ENCODE measurements around the gene FCRL2.

The FCRL2 gene

GRCh38 chr1:157776971-157777391, at the start of gene FCRL2:
FCRL2 (minus strand) TSS chr1:157777132; CDS start chr1:157777073, 59 bp downstream.
- DNase-seq = no peak

GRCh38 chr1:157820299-157820698, 43.4 kb upstream of the FCRL2 start:
- no peak for DNase-seq

- no peak for DNase-seq
These were observed 43.0 kb upstream of the FCRL2 start, which contains the start of gene FCRL1 for GRCh38 chr1:157819896-157820295. FCRL1 (minus strand) TSS chr1:157820120; CDS start chr1:157820037, 83 bp downstream.

GRCh38 chr1:157819215-157819614, 42.3 kb upstream of the FCRL2 start:
- DNase-seq = no peak

- no peak for DNase-seq
These were observed 36.3 kb upstream of the FCRL2 start for GRCh38 chr1:157813269-157813668.

- no peak for DNase-seq
These were observed 29.7 kb upstream of the FCRL2 start for GRCh38 chr1:157806431-157807149.

GRCh38 chr1:157803851-157804250, 26.9 kb upstream of the FCRL2 start:
- no peak for DNase-seq

GRCh38 chr1:157799996-157800395, 23.1 kb upstream of the FCRL2 start:
- DNase-seq = no peak

GRCh38 chr1:157798211-157798610, 21.3 kb upstream of the FCRL2 start:
- DNase-seq = no peak

GRCh38 chr1:157785248-157785647, 8.3 kb upstream of the FCRL2 start:
- DNase-seq = no peak

GRCh38 chr1:157784801-157785200, 7.9 kb upstream of the FCRL2 start:
- no peak for DNase-seq

- DNase-seq = no peak
These were observed 6.0 kb upstream of the FCRL2 start for GRCh38 chr1:157782931-157783330.

GRCh38 chr1:157781048-157781447, 4.1 kb upstream of the FCRL2 start:
- no peak for DNase-seq

GRCh38 chr1:157775101-157775870, 1.6 kb downstream of the FCRL2 start:
- DNase-seq = no peak

GRCh38 chr1:157774412-157774811, 2.5 kb downstream of the FCRL2 start:
- no peak for DNase-seq

GRCh38 chr1:157773493-157774350, 3.2 kb downstream of the FCRL2 start:
- no peak for DNase-seq

GRCh38 chr1:157771661-157772425, 5.1 kb downstream of the FCRL2 start:
- no peak for DNase-seq

GRCh38 chr1:157770442-157771043, 6.4 kb downstream of the FCRL2 start:
- DNase-seq = no peak

- no peak for DNase-seq
These were observed 10.1 kb downstream of the FCRL2 start for GRCh38 chr1:157766792-157767191.

GRCh38 chr1:157758018-157758417, 18.9 kb downstream of the FCRL2 start:
- DNase-seq = no peak

GRCh38 chr1:157753611-157754010, 23.3 kb downstream of the FCRL2 start:
- DNase-seq = no peak

GRCh38 chr1:157751283-157751682, 25.6 kb downstream of the FCRL2 start:
- DNase-seq = no peak

Data from activated T-cell treated with anti-CD3 and anti-CD28 coated beads for 4 hours (primary cell).